Endothelial cell (in vitro differentiated cells): ENCODE data around the gene CEP290. TPM values are rescaled to one million over a fixed set of nuclear protein-coding genes. Genes with fewer than 3 reads are reported as not detected.
A peak's percentile ranks its signal among the peaks of the same experiment; 100 is the strongest.

Source experiments
- DNase-seq: peaks from one replicate; pipeline ENCODE4 v3.0.0; 2021; ENCODE audit warnings: low spot score
- H3K27ac Mint-ChIP-seq: one replicate; pipeline ENCODE4 v1.8.0; 2021; ENCODE audit warnings: mixed read lengths, inconsistent platforms; ENCODE audit not compliant: unreplicated experiment
- H3K27me3 Mint-ChIP-seq: one replicate; pipeline ENCODE4 v1.8.0; 2021; ENCODE audit warnings: mild to moderate bottlenecking, moderate library complexity, mixed read lengths, inconsistent platforms; ENCODE audit not compliant: unreplicated experiment
- H3K36me3 Mint-ChIP-seq: one replicate; pipeline ENCODE4 v1.8.0; 2021; ENCODE audit warnings: mild to moderate bottlenecking, low read depth, mixed read lengths, inconsistent platforms; ENCODE audit not compliant: unreplicated experiment
- H3K4me1 Mint-ChIP-seq: one replicate; pipeline ENCODE4 v1.8.0; 2021; ENCODE audit warnings: mild to moderate bottlenecking, mixed read lengths, inconsistent platforms; ENCODE audit not compliant: unreplicated experiment
- H3K4me3 Mint-ChIP-seq: one replicate; pipeline ENCODE4 v1.8.0; 2021; ENCODE audit warnings: mild to moderate bottlenecking, mixed read lengths, inconsistent platforms; ENCODE audit not compliant: unreplicated experiment
- H3K9me3 Mint-ChIP-seq: one replicate; pipeline ENCODE4 v1.8.0; 2021; ENCODE audit warnings: mixed read lengths, inconsistent platforms; ENCODE audit not compliant: unreplicated experiment
- long read RNA-seq: library from polyadenylated mRNA; unstranded; transcript quantifications from one replicate; pipeline ENCODE4 v2.0.0, GENCODE V29; 2020; ENCODE audit not compliant: unreplicated experiment
- total RNA-seq: library from RNA; stranded (reverse); fragmentation: NEBNext Ultra II Directional; extraction: Animal tissue kit (Norgen Biotek cat#: 25700); gene quantifications from one replicate; pipeline ENCODE4 v1.2.1, GENCODE V29; 2021; ENCODE audit not compliant: unreplicated experiment
- TF ChIP-seq, protein P1 (sequence below): fragments of 200-600 bp; sonication (generic); IDR thresholded peaks from one replicate; pipeline ENCODE4 v1.5.0; 2021; ENCODE audit warnings: antibody characterized with exemption; ENCODE audit not compliant: unreplicated experiment

The CEP290 gene, protein sequence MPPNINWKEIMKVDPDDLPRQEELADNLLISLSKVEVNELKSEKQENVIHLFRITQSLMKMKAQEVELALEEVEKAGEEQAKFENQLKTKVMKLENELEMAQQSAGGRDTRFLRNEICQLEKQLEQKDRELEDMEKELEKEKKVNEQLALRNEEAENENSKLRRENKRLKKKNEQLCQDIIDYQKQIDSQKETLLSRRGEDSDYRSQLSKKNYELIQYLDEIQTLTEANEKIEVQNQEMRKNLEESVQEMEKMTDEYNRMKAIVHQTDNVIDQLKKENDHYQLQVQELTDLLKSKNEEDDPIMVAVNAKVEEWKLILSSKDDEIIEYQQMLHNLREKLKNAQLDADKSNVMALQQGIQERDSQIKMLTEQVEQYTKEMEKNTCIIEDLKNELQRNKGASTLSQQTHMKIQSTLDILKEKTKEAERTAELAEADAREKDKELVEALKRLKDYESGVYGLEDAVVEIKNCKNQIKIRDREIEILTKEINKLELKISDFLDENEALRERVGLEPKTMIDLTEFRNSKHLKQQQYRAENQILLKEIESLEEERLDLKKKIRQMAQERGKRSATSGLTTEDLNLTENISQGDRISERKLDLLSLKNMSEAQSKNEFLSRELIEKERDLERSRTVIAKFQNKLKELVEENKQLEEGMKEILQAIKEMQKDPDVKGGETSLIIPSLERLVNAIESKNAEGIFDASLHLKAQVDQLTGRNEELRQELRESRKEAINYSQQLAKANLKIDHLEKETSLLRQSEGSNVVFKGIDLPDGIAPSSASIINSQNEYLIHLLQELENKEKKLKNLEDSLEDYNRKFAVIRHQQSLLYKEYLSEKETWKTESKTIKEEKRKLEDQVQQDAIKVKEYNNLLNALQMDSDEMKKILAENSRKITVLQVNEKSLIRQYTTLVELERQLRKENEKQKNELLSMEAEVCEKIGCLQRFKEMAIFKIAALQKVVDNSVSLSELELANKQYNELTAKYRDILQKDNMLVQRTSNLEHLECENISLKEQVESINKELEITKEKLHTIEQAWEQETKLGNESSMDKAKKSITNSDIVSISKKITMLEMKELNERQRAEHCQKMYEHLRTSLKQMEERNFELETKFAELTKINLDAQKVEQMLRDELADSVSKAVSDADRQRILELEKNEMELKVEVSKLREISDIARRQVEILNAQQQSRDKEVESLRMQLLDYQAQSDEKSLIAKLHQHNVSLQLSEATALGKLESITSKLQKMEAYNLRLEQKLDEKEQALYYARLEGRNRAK (N-terminal part only)
- 13.9 TPM for total RNA-seq
- long read RNA-seq, partial matches to known transcripts: 6 of 6 reads
- long read RNA-seq, other reads (novel, unspliced or antisense): 0 of 6 reads

DNA sequence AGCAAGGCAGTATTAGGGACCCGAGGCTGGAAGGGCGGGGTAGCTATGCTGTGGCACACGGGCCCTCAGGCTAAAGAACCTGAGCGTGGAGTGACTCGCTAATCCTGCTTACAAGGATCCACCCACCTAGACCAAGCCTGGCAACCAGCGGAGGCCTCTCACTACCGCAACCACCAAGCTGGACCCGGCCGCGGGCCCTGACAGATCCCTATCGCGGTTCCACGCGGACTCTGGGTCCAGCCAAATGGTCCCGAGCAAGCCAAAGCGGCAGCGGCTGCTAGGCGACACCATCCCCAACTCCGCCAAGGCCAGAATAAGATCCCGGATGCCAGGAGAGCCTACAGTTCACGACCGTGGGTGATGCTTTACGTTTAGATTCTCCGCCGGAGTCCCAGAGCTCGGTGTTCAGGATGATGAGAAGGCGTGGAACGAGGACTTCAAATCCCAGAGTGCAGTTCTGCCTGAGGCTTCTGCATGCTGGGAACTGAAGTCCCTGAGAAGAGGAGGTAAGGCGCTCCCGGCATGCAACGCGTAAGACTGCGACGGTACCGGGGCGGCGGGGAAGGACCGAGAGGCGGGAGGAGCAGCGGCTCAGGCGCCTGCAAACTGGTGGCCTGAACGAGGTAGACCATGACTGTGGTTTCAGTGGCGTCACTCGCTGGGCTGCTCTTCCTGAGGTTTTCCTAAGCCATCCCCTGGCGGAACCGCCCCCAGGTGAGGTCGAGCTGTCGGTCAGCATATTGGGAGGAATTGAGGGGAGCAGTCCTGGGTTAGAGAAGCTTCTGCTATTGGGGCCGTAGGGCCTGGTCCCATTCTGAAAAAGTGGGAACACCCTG, at the start of gene CEP290, which contains the start of gene TMTC3:
TSS of gene CEP290 (minus strand) at position 315 of the 836 bp plus-strand sequence. CDS start 781 bp downstream, outside the sequence.
TSS of gene TMTC3 (plus strand) at position 534 of the 836 bp plus-strand sequence. CDS start 6,009 bp downstream, outside the sequence.
- TF ChIP-seq, protein P1, sequence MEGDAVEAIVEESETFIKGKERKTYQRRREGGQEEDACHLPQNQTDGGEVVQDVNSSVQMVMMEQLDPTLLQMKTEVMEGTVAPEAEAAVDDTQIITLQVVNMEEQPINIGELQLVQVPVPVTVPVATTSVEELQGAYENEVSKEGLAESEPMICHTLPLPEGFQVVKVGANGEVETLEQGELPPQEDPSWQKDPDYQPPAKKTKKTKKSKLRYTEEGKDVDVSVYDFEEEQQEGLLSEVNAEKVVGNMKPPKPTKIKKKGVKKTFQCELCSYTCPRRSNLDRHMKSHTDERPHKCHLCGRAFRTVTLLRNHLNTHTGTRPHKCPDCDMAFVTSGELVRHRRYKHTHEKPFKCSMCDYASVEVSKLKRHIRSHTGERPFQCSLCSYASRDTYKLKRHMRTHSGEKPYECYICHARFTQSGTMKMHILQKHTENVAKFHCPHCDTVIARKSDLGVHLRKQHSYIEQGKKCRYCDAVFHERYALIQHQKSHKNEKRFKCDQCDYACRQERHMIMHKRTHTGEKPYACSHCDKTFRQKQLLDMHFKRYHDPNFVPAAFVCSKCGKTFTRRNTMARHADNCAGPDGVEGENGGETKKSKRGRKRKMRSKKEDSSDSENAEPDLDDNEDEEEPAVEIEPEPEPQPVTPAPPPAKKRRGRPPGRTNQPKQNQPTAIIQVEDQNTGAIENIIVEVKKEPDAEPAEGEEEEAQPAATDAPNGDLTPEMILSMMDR: no peak
- H3K4me1 Mint-ChIP-seq: peaks cover 8% of the 10 kb centered on the region
- peak within 1 kb of the TSS; percentile 96 for H3K4me3 Mint-ChIP-seq
- H3K27me3 Mint-ChIP-seq: no peaks in the 10 kb centered on the region
- no peaks in the 10 kb centered on the region for H3K36me3 Mint-ChIP-seq
- H3K27ac Mint-ChIP-seq: peak within 1 kb of the TSS; percentile 58
- DNase-seq: peak; percentile 86
- H3K9me3 Mint-ChIP-seq: no peaks in the 10 kb centered on the region

DNA sequence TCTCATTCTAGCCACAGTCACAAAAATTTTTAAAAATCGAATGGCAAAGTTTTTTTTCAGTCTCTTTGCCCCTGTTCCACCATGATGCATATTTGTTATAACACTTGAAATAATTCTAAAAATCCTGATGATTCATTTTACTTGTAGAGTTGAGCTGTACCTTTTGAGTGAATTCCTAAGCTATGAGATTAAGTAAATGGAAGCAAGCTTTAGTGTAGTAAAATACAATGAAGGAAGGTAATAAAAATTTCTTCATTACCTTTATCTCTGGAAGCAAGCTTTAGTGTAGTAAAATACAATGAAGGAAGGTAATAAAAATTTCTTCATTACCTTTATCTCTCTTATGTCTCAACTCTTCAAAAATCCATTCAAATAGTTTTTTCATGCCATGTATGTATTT, 46.3 kb upstream of the CEP290 start:
- H3K4me1 Mint-ChIP-seq: no peaks in the 10 kb centered on the region
- TF ChIP-seq, protein P1: no peak
- H3K27ac Mint-ChIP-seq: no peak overlapping the region
- peaks cover 4% of the 10 kb centered on the region for H3K36me3 Mint-ChIP-seq
- H3K27me3 Mint-ChIP-seq: no peaks in the 10 kb centered on the region
- H3K4me3 Mint-ChIP-seq: no peak overlapping the region
- DNase-seq: no peak
- H3K9me3 Mint-ChIP-seq: no peaks in the 10 kb centered on the region

DNA sequence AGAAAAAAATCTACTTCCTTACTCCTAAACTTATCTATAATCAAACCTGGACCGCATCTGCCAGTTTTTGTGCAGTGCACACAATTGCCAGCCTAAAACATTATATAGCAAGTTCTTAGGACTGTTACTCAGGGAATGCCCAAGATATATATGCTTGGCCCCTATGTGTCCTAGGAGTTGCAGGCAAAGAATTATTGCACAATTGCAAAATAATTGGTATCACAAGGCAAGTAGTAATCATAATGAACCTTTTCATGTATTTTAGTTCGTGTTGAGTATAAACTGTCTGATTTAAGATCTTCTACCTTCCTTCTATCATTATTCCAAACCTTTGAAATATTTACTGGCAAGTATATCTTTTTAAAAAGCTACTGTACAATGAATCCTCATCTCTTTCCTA, 45.7 kb upstream of the CEP290 start:
- H3K27me3 Mint-ChIP-seq: no peaks in the 10 kb centered on the region
- H3K4me1 Mint-ChIP-seq: no peaks in the 10 kb centered on the region
- H3K27ac Mint-ChIP-seq: no peak overlapping the region
- DNase-seq: no peak
- H3K36me3 Mint-ChIP-seq: peaks cover 4% of the 10 kb centered on the region
- H3K9me3 Mint-ChIP-seq: no peaks in the 10 kb centered on the region
- TF ChIP-seq, protein P1: no peak
- H3K4me3 Mint-ChIP-seq: no peak overlapping the region

DNA sequence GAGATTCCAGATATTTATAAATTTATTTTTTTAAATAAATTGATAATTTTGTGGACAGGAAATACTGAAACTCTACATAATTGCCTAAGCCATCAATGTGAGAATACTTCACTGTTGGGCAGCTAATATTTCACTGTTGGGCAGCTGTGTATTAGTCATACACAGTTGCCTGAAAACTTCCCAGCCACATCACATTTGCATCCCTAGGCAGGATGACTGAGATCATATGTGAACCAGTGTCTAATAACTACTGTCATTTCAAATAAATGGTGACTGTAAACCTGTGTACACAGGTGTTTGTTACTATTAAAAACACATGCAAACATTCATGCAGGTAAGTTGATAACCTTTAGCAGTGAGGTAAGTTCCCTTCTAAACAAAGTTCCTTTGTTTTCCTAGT, 44.1 kb upstream of the CEP290 start:
- H3K4me3 Mint-ChIP-seq: no peak overlapping the region
- no peaks in the 10 kb centered on the region for H3K9me3 Mint-ChIP-seq
- peaks cover 9% of the 10 kb centered on the region for H3K36me3 Mint-ChIP-seq
- no peak for DNase-seq
- H3K4me1 Mint-ChIP-seq: no peaks in the 10 kb centered on the region
- no peaks in the 10 kb centered on the region for H3K27me3 Mint-ChIP-seq
- H3K27ac Mint-ChIP-seq: no peak overlapping the region
- TF ChIP-seq, protein P1: no peak
